HL-60 (cell line): ENCODE data around the gene DAND5.

ENCODE experiments used
- GABPA ChIP-seq: IDR thresholded peaks from 2 replicates; pipeline ENCODE4 v1.6.1; 2012; ENCODE audit warnings: low read depth
- REST ChIP-seq: IDR thresholded peaks from 2 replicates; pipeline ENCODE4 v1.6.1; 2012; ENCODE audit warnings: low read depth; ENCODE audit not compliant: insufficient replicate concordance
- SPI1 ChIP-seq: IDR thresholded peaks from 2 replicates; pipeline ENCODE4 v1.6.1; 2012; ENCODE audit warnings: low read depth, mild to moderate bottlenecking, borderline replicate concordance
- TF ChIP-seq, protein P1 (sequence below): IDR thresholded peaks from one replicate; pipeline ENCODE4 v1.5.1; 2011; ENCODE audit warnings: low read length, control low read depth, inconsistent platforms; ENCODE audit not compliant: insufficient read depth

DNA sequence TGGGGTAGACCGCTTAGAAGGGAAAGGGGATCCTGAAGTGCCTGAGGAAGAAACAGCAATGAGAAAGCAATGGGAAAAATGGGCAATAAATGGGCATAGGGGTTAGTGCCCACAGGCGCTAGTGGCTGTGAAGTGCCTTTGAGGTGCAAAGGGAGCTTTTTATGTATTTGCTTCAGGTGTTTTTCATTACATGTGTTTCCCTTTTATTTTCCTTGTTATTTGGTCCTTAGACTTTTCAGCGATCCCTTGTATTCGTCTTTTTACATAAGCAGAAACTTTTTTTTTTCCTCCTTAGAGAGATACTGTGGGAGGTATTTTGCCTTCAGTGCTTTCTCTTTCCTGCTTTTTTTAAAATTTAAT is 45.5 kb downstream of the DAND5 start:
- TF ChIP-seq, protein P1, sequence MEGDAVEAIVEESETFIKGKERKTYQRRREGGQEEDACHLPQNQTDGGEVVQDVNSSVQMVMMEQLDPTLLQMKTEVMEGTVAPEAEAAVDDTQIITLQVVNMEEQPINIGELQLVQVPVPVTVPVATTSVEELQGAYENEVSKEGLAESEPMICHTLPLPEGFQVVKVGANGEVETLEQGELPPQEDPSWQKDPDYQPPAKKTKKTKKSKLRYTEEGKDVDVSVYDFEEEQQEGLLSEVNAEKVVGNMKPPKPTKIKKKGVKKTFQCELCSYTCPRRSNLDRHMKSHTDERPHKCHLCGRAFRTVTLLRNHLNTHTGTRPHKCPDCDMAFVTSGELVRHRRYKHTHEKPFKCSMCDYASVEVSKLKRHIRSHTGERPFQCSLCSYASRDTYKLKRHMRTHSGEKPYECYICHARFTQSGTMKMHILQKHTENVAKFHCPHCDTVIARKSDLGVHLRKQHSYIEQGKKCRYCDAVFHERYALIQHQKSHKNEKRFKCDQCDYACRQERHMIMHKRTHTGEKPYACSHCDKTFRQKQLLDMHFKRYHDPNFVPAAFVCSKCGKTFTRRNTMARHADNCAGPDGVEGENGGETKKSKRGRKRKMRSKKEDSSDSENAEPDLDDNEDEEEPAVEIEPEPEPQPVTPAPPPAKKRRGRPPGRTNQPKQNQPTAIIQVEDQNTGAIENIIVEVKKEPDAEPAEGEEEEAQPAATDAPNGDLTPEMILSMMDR, result no peak
- TF ChIP-seq SPI1, result no peak
- TF ChIP-seq GABPA, result no peak
- no peak for TF ChIP-seq REST
